Keratinocyte (primary cell): ENCODE data around the gene FGFBP2.

Experiments used
- EZH2 ChIP-seq: IDR thresholded peaks from one replicate; pipeline ENCODE4 v1.6.1; 2012; ENCODE audit warnings: inconsistent platforms, mild to moderate bottlenecking, low read length, moderate library complexity
- TF ChIP-seq, protein P1 (sequence below), 3 experiments: IDR thresholded peaks in 1 of 3; conservative IDR thresholded peaks in 1 of 3; optimal IDR thresholded peaks in 1 of 3; 2 replicates in 2 of 3; 3 replicates in 1 of 3; pipeline versions ENCODE3 to v1.5.1; 2011; ENCODE audit warnings: low read length in 3 of 3, mild to moderate bottlenecking in 3 of 3, moderate library complexity in 2 of 3, control low read depth in 1 of 3, inconsistent platforms in 1 of 3; ENCODE audit not compliant: insufficient read depth in 2 of 3; ENCODE audit errors: extremely low read depth in 1 of 3

DNA sequence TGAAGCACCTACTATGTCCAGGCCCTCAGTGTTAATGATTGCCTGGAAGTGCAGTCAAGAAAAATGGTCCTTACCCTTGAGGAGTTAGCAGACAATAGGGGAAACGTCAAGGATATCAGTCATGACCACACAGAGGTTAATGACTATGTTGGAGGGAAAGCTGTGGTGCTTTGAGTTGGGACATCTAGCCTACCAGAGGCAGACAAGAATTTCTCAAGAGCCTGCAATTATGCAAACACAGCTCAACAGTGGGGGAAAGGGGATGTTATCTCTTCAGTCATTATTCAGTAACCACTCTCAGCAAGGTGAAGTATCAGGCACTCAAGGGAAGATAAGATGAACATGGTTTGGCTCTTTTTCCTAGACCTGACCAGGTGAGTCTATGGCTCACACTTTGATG, 17.5 kb downstream of the FGFBP2 start:
- TF ChIP-seq, protein P1, sequence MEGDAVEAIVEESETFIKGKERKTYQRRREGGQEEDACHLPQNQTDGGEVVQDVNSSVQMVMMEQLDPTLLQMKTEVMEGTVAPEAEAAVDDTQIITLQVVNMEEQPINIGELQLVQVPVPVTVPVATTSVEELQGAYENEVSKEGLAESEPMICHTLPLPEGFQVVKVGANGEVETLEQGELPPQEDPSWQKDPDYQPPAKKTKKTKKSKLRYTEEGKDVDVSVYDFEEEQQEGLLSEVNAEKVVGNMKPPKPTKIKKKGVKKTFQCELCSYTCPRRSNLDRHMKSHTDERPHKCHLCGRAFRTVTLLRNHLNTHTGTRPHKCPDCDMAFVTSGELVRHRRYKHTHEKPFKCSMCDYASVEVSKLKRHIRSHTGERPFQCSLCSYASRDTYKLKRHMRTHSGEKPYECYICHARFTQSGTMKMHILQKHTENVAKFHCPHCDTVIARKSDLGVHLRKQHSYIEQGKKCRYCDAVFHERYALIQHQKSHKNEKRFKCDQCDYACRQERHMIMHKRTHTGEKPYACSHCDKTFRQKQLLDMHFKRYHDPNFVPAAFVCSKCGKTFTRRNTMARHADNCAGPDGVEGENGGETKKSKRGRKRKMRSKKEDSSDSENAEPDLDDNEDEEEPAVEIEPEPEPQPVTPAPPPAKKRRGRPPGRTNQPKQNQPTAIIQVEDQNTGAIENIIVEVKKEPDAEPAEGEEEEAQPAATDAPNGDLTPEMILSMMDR (optimal IDR thresholded peaks at IDR 0.05 in 1 of 3, IDR thresholded peaks at IDR 0.05 in 1 of 3, conservative IDR thresholded peaks at IDR 0.05 in 1 of 3; ENCODE audit: extremely low read depth in 1 of 3, insufficient read depth in 2 of 3, low read length in 3 of 3), result no peak
- no peak for TF ChIP-seq EZH2
